ENCODE results near the gene ADORA3.
"Not testable (repeated sequence)": the region's sequence is repeated elsewhere in the genome, so short reads cannot be mapped to it uniquely, and the experiment has no call there.

The ADORA3 gene

GRCh38 chr1:111503585-111504060 lies at the start of gene ADORA3, which contains the start of gene TMIGD3:
TSS of gene ADORA3 (minus strand) at chr1:111503633. CDS start at chr1:111503354, 279 bp downstream.
TSS of gene TMIGD3 (minus strand) at chr1:111503633. CDS start at chr1:111503354, 279 bp downstream.
- no peak for DNase-seq

DNA sequence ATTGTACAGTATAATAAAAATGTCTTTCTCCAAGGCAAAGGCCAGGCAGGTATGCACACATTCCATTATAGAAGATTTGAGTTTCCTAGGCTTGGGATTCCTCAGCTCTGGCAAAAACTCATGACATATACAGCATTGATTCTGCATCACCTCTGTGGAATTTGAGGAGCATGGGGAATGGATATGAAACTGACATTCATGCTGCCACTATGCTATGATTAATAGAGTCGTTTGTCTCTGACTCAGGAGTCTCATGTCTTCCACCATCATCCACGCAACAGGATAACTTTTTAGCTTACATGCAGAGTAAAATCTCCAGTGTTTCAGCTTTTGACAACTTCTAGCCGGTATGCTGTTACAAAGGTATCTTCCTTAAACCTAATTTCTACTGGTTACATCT lies 49.8 kb upstream of the ADORA3 start:
- no peak for DNase-seq

- no peak for DNase-seq
Observed at GRCh38 chr1:111552587-111552986, 49.2 kb upstream of the ADORA3 start.

DNA sequence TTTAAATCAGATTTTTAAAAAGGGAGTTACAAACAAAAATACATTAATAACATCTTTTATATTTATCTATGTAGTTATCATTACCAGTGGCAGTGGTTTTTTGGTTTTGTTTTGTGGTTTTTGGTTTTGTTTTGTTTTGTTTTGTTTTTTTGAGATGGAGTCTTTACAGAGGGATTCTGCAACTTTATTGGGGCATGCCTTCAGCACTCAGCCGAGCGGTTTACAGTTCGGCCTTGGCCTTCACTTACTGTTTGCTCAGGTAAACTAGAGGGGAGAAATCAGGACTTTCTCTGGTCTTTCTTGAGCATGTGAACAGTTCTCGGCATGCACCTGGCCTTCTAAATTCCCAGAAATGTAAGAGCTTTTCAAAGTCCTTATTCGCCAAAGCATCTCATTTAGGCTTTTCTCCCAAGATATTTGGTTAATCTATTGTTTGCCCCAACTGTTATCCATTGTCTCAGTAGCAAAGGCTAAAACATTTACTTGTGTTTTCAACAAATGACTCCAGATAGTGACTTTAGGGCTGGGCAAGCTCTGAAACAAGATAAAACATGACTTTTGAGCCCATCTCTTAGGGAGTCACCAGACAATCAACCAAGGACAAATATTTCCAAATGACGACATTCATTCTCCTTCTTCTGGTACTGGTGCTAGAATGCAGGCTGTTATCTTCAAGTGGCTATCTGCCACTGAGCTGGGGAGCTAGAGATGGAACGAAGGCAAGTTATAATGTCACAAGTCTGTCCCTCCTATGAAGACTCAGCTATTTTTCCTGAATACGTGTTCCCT lies 48.4 kb upstream of the ADORA3 start:
- DNase-seq: no peak

GRCh38 chr1:111547786-111548185 lies 44.4 kb upstream of the ADORA3 start:
- not testable (repeated sequence) for DNase-seq

GRCh38 chr1:111542187-111542586 lies 38.8 kb upstream of the ADORA3 start:
- no peak for DNase-seq

DNA sequence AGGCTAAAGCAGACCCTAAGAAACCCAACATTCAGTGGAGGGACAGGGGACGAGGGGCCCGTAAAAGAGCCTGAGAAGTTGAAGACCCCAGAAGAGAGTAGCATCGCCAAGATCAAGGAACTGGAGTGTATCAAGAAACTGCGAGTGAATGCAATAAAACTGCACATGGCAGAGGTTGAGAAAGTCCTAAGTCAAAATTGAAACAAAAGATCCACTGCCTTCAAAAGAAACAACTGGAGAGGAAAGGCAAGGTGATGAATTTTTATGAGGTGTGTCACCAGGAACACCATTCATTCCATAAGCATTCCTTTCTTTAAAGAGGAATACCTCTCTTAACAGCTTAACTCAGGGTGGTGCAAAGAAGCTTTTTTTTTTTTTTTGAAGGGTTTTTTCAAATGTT lies 38.3 kb upstream of the ADORA3 start:
- no peak for DNase-seq

GRCh38 chr1:111540928-111541327 lies 37.5 kb upstream of the ADORA3 start:
- DNase-seq: no peak

GRCh38 chr1:111538343-111539025 lies 35.1 kb upstream of the ADORA3 start:
- no peak for DNase-seq

- no peak for DNase-seq
Observed at GRCh38 chr1:111535256-111536191, 32.1 kb upstream of the ADORA3 start.

DNA sequence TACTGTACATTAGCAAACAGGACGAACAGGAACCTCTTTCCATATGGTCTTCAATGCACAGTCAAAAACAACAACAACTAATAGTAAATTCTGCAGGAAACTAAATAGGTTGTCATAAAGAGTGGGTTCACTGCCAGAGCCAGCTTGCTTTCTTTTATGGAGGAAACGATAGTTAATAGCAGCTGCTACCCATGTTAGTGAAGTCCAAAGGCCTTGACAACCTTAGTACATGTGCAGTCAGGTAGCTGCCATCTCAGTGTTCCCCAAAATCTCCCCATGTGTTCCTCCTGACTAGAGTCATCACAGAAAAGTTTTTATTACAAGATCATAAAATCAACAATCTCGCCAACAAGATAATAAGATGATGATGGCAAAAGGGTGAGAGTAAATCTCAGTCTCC lies 16.6 kb upstream of the ADORA3 start:
- DNase-seq: no peak

- no peak for DNase-seq
Observed at GRCh38 chr1:111517469-111518225, 14.2 kb upstream of the ADORA3 start.

GRCh38 chr1:111516005-111516535 lies 12.6 kb upstream of the ADORA3 start:
- no peak for DNase-seq

DNA sequence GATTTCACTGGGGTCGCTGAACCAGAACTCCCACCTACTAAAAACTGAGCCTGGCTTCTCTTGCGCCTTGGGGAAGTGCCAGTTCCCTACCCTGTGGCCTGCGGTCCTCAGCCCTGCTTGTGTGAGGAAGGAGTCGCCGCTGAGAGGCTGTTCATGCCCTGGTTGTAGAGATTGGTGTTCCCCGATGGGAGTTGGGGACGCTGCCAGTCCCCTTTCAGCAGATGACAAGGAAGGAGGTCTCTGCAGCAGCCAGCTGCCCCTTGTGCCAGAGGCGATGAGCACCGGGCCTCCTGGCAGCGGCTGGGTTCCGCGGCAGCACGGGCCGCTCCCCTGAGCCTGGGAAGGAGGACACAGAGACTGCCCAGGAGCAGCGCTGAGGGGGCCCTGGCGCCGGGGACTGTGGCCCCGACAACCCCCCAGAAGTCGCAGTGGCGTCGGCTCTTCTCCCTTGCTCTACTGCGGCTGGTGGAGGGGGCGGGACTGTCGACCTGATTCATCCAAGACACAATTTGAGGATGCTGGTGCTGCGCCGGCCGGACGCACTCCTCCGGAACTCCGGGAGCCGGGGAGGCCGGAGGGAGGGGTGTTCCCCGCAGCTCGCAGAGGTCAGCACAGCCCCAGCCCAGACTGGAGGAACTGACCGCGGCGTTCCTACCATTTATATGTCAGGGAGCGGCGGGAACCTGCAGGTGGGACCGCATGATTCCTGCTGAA lies 12.0 kb upstream of the ADORA3 start:
- DNase-seq: no peak

GRCh38 chr1:111513410-111514020 lies 10.1 kb upstream of the ADORA3 start:
- DNase-seq: no peak

- no peak for DNase-seq
Observed at GRCh38 chr1:111512931-111513330, 9.5 kb upstream of the ADORA3 start.

DNA sequence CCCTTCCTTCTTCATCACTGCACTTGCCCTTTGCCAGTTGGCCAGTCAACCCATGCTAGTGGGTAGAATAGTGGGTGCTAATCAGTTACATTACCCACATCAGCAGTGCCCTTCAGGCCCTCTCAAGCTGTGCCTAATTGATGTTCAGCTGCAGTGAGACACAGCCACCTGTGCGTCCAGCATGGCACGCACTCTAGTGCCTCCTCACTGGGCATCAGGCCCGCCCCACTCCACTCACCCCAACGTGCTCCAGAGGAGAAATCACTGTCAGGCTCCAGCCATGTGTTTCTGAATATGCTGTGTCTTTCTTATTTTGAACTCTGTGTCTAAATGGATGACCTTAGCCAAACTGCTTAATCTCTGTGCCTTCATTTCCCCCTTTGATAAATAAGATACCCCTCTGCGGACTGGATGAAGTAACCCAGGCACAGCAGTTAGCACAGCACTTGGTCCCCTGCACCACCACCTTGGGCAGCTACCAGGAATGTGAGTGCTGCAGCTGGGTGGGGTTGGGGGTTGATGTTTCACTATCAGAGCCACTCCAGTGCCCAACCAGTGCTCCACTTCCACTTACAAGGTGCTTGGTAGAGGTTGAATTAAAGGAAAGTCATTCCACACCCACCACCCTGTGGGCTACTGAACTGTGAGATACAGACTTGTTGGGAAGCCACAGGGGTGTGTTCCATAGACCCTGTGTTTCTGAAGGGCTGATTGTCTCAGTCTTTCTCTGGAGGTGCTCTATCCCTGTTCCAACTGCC lies 8.9 kb upstream of the ADORA3 start:
- no peak for DNase-seq

GRCh38 chr1:111511370-111511769 lies 7.9 kb upstream of the ADORA3 start:
- DNase-seq: no peak

DNA sequence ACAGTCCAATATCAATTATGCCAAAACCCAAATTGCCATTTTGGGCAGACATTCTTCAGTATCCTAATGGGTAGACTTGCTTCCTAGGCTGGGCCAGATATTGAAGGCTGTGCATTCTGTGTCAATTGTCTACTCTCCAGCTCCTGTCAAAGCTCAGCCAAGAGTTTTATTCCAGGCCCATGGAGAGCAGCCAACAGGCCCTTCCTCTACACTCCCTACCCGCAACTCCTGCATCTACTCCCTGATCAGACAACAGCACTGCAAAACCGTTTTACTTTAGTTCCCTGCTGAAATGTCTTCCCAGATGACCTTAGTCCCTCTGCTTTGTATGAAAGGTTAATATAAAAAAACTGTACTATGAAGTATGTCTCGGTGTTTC lies 6.6 kb upstream of the ADORA3 start:
- no peak for DNase-seq
